ENCODE measurements around the gene CD300A.

GRCh38 chr17:74437702-74438101, 28.7 kb upstream of the CD300A start:
- TF ChIP-seq, protein P1, sequence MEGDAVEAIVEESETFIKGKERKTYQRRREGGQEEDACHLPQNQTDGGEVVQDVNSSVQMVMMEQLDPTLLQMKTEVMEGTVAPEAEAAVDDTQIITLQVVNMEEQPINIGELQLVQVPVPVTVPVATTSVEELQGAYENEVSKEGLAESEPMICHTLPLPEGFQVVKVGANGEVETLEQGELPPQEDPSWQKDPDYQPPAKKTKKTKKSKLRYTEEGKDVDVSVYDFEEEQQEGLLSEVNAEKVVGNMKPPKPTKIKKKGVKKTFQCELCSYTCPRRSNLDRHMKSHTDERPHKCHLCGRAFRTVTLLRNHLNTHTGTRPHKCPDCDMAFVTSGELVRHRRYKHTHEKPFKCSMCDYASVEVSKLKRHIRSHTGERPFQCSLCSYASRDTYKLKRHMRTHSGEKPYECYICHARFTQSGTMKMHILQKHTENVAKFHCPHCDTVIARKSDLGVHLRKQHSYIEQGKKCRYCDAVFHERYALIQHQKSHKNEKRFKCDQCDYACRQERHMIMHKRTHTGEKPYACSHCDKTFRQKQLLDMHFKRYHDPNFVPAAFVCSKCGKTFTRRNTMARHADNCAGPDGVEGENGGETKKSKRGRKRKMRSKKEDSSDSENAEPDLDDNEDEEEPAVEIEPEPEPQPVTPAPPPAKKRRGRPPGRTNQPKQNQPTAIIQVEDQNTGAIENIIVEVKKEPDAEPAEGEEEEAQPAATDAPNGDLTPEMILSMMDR (conservative IDR thresholded peaks at IDR 0.05; ENCODE audit: low read depth, low read length) = peak; percentile 93
- TF ChIP-seq EZH2 (IDR thresholded peaks at IDR 0.05; ENCODE audit: low read length, unreplicated experiment) = no peak
